ENCODE results near the gene FOXN4.

Gene FOXN4

DNA sequence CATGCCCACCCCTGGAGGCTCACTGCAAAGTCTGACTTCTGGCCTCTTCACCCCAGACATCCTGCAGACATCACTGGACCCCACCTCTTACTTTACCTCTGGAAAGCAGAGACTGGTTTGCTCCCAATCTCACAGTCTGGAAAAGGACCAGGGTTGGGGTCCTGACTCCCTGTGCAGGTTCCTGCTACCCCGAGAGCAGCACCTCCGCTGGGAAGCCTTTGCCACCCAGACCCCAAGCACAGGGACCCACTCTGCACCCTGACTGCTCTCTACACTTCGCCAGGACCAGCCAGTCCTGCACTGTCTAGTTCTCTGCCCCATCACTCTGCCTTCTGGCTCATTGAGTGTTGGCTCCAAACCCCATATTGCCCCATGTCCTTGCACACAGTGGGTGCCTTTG lies 16.0 kb downstream of the FOXN4 start:
- Histone ChIP-seq H3K27me3 (ENCODE audit: insufficient read depth, low read depth) (no peaks in the 10 kb centered on the region), H3K4me3 (IDR thresholded peaks at IDR 0.05; ENCODE audit: insufficient read depth, low read depth, low read length) (no peak overlapping the region), H2AFZ (ENCODE audit: low read depth) (no peak overlapping the region), H3K27ac (no peak overlapping the region), H3K4me2 (no peak overlapping the region), H3K36me3 (ENCODE audit: insufficient read depth) (no peaks in the 10 kb centered on the region), H4K20me1 (ENCODE audit: insufficient read depth) (no peaks in the 10 kb centered on the region), H3K79me2 (ENCODE audit: insufficient read depth, low read depth) (no peaks in the 10 kb centered on the region), H3K9ac (no peak overlapping the region), H3K4me1 (ENCODE audit: low read depth, poor library complexity, severe bottlenecking) (no peaks in the 10 kb centered on the region)
- TF ChIP-seq, protein P1, sequence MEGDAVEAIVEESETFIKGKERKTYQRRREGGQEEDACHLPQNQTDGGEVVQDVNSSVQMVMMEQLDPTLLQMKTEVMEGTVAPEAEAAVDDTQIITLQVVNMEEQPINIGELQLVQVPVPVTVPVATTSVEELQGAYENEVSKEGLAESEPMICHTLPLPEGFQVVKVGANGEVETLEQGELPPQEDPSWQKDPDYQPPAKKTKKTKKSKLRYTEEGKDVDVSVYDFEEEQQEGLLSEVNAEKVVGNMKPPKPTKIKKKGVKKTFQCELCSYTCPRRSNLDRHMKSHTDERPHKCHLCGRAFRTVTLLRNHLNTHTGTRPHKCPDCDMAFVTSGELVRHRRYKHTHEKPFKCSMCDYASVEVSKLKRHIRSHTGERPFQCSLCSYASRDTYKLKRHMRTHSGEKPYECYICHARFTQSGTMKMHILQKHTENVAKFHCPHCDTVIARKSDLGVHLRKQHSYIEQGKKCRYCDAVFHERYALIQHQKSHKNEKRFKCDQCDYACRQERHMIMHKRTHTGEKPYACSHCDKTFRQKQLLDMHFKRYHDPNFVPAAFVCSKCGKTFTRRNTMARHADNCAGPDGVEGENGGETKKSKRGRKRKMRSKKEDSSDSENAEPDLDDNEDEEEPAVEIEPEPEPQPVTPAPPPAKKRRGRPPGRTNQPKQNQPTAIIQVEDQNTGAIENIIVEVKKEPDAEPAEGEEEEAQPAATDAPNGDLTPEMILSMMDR (conservative IDR thresholded peaks at IDR 0.05; ENCODE audit: low read depth, low read length) = no peak

DNA sequence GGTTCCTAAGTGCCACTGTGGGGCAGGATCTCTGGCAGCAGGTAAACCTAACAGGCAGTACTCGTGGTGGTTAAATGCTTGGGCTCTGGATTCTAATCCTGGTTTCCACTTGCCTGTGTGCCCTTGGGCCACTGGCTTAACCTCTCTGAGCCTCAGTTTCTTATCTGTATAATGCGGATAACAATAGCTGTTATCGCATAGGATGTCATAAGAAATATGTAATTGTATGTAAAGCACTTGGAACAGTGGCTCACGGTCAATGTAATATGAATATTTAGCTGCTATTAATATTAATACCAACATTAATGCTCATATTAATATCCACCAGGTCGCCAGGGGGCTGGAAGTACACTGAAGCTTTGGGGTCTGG lies 16.8 kb downstream of the FOXN4 start:
- H4K20me1 ChIP-seq (ENCODE audit: insufficient read depth) = no peaks in the 10 kb centered on the region
- H3K9ac ChIP-seq = no peak overlapping the region
- H3K27ac ChIP-seq = no peak overlapping the region
- TF ChIP-seq, protein P1 (conservative IDR thresholded peaks at IDR 0.05; ENCODE audit: low read depth, low read length) = no peak
- no peaks in the 10 kb centered on the region for H3K27me3 ChIP-seq (ENCODE audit: insufficient read depth, low read depth)
- no peaks in the 10 kb centered on the region for H3K79me2 ChIP-seq (ENCODE audit: insufficient read depth, low read depth)
- H3K4me1 ChIP-seq (ENCODE audit: low read depth, poor library complexity, severe bottlenecking) = no peaks in the 10 kb centered on the region
- no peak overlapping the region for H3K4me2 ChIP-seq
- H2AFZ ChIP-seq (ENCODE audit: low read depth) = no peak overlapping the region
- no peaks in the 10 kb centered on the region for H3K36me3 ChIP-seq (ENCODE audit: insufficient read depth)
- no peak overlapping the region for H3K4me3 ChIP-seq (IDR thresholded peaks at IDR 0.05; ENCODE audit: insufficient read depth, low read depth, low read length)

DNA sequence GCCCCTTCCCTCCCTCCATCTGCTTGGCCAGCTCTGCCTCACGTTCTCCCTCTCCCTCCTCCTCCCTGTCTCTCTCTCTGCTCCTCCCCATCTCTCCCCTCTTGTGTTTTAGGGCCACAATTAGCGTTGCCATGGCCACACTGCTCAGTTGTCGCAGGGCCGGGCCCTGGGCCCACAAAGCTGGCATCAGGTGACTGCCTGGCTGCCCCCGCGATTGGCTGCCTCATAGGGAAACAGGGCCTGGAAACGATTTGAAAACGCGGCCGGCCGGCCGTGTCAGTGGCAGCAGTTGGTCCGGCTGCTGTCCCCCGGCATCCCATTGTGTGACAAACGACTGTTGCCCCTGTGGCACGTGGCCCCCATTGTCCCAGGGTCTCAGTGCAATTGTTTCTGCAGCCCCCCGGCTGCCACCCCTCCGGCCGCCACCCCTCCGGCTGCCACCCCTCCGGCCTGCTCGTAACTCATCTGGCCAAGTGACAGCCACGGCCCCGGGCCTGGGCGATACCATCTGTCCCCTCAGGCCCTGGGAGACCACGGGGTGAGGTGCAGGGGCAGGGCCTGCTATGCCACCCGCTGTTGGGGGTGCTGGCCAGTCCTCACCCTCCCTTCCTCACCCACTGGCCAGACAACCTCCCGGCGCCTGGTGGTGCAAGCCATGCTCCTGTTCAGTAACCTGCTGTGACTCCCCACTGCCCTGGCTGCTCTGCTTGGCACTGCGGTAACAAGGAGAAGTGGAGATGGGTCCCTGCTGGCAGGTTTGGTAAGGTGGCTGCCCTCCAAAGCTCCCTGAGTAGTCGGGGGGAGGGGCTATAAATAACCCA lies 17.4 kb downstream of the FOXN4 start:
- no peaks in the 10 kb centered on the region for H3K36me3 ChIP-seq (ENCODE audit: insufficient read depth)
- no peak overlapping the region for H2AFZ ChIP-seq (ENCODE audit: low read depth)
- no peaks in the 10 kb centered on the region for H4K20me1 ChIP-seq (ENCODE audit: insufficient read depth)
- no peak overlapping the region for H3K4me2 ChIP-seq
- TF ChIP-seq, protein P1 (conservative IDR thresholded peaks at IDR 0.05; ENCODE audit: low read depth, low read length) = no peak
- no peaks in the 10 kb centered on the region for H3K4me1 ChIP-seq (ENCODE audit: low read depth, poor library complexity, severe bottlenecking)
- no peaks in the 10 kb centered on the region for H3K27me3 ChIP-seq (ENCODE audit: insufficient read depth, low read depth)
- H3K79me2 ChIP-seq (ENCODE audit: insufficient read depth, low read depth) = no peaks in the 10 kb centered on the region
- H3K9ac ChIP-seq = no peak overlapping the region
- no peak overlapping the region for H3K27ac ChIP-seq
- H3K4me3 ChIP-seq (IDR thresholded peaks at IDR 0.05; ENCODE audit: insufficient read depth, low read depth, low read length) = no peak overlapping the region

DNA sequence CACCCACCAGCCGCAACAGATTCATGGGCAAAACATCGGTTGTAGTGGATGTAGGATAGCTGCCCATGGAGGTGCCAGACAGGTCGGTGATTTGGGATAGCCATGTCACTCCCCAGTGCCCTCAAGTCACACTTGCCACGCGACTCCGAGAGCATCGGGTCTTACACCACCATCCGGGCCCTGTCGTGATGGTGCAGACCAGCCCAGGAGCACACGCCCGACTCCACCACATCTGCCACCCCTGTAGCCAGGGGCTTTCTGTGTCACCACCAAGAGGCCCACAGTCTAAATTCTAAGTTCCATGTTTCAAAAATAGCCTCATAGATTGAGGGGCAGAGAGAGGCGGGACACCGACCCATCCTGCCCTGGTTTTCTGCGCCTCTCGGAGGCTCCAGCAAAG lies 18.0 kb downstream of the FOXN4 start:
- no peaks in the 10 kb centered on the region for H3K4me1 ChIP-seq (ENCODE audit: low read depth, poor library complexity, severe bottlenecking)
- no peak overlapping the region for H3K27ac ChIP-seq
- H3K4me3 ChIP-seq (IDR thresholded peaks at IDR 0.05; ENCODE audit: insufficient read depth, low read depth, low read length) = no peak overlapping the region
- no peak overlapping the region for H3K4me2 ChIP-seq
- TF ChIP-seq, protein P1 (conservative IDR thresholded peaks at IDR 0.05; ENCODE audit: low read depth, low read length) = no peak
- H3K79me2 ChIP-seq (ENCODE audit: insufficient read depth, low read depth) = no peaks in the 10 kb centered on the region
- no peaks in the 10 kb centered on the region for H4K20me1 ChIP-seq (ENCODE audit: insufficient read depth)
- no peaks in the 10 kb centered on the region for H3K36me3 ChIP-seq (ENCODE audit: insufficient read depth)
- no peaks in the 10 kb centered on the region for H3K27me3 ChIP-seq (ENCODE audit: insufficient read depth, low read depth)
- no peak overlapping the region for H2AFZ ChIP-seq (ENCODE audit: low read depth)
- no peak overlapping the region for H3K9ac ChIP-seq
